Measurements from ENCODE around the gene LRRC8A. TPM values are rescaled to one million over a fixed set of nuclear protein-coding genes. Genes with fewer than 3 reads are reported as not detected.

The LRRC8A gene
- total and polyA plus RNA-seq, 2 of the 8 experiments (the other 6 are each of a cell fraction or from before 2014, with no cell fraction given), result 103 to 111 TPM

- Histone ChIP-seq H3K27me3 (replicated peaks in 1 of 4; ENCODE audit: control insufficient read depth in 3 of 4, extremely low read depth in 1 of 4, insufficient read depth in 3 of 4, low read length in 3 of 4) (no peaks in the 10 kb centered on the region), H2AK5ac (ENCODE audit: low read depth, low read length) (no peak overlapping the region), H3K4me2 (ENCODE audit: insufficient read depth in 1 of 2, low read depth in 2 of 2, low read length in 2 of 2) (no peak overlapping the region), H3K23ac (ENCODE audit: insufficient read length) (no peak overlapping the region), H2BK120ac (replicated peaks; ENCODE audit: low read depth, low read length) (no peak overlapping the region), H3K9ac (replicated peaks in 1 of 4; ENCODE audit: extremely low read depth in 1 of 4, low read depth in 3 of 4, low read length in 3 of 4) (no peak overlapping the region), H3K18ac (ENCODE audit: extremely low read depth, low read length) (no peak overlapping the region), H2BK5ac (ENCODE audit: low read depth, low read length) (no peak overlapping the region), H3K79me2 (ENCODE audit: control insufficient read depth in 1 of 2, insufficient read depth in 2 of 2, low read length in 2 of 2) (peaks cover 5 to 57% of the 10 kb centered on the region in 2 experiments), H3K56ac (replicated peaks; ENCODE audit: insufficient read length, low read depth, low read length) (no peak overlapping the region), H3K23me2 (ENCODE audit: low read depth, low read length) (peaks cover 5% of the 10 kb centered on the region), H4K20me1 (replicated peaks in 1 of 2; ENCODE audit: control insufficient read depth in 1 of 2, insufficient read depth in 2 of 2, low read length in 2 of 2) (peaks cover 3 to 4% of the 10 kb centered on the region in 2 experiments), H2BK20ac (ENCODE audit: low read length) (no peak overlapping the region), H3K4me3 (ENCODE audit: extremely low read depth in 1 of 4, insufficient read depth in 2 of 4, low read depth in 3 of 4, low read length in 4 of 4) (no peak overlapping the region), H4K91ac (replicated peaks; ENCODE audit: insufficient read length, low read length) (no peak overlapping the region), H2AFZ (ENCODE audit: low read length) (no peak overlapping the region), H3K14ac (ENCODE audit: insufficient read length) (no peak overlapping the region), H3K36me3 (ENCODE audit: control insufficient read depth in 2 of 4, insufficient read depth in 4 of 4, low read length in 3 of 4) (no peaks in the 10 kb centered on the region), H4K5ac (ENCODE audit: insufficient read length, low read depth, low read length) (no peak overlapping the region), H3K9me3 (ENCODE audit: insufficient read depth in 2 of 2, low read depth in 1 of 2, low read length in 1 of 2) (no peaks in the 10 kb centered on the region), H3K4ac (replicated peaks; ENCODE audit: insufficient read length, low read depth, low read length) (no peak overlapping the region), H3K27ac (ENCODE audit: low read depth, low read length) (no peak overlapping the region), H2BK15ac (ENCODE audit: low read length) (no peak overlapping the region), H2BK12ac (ENCODE audit: low read depth, low read length) (no peak overlapping the region), H3K79me1 (ENCODE audit: low read depth, low read length) (peaks cover 10% of the 10 kb centered on the region), H3K4me1 (replicated peaks in 1 of 4; ENCODE audit: control insufficient read depth in 3 of 4, insufficient read depth in 4 of 4, low read length in 3 of 4) (0 out of 7 replicates have a peak, but pooled peaks cover 0 to 4% (median 0%) of the 10 kb centered on the region in 4 experiments), H4K8ac (ENCODE audit: extremely low read depth, insufficient read depth, low read length) (no peak overlapping the region)
- FAIRE-seq, result no peak
- 99% methylated on average over 5 of the region's 5 CpGs; no CpG with 5 or more reads in 1 of the 2 experiments for WGBS, 2 experiments (ENCODE audit: extremely low coverage in 1 of 2, insufficient coverage in 1 of 2, insufficient read length in 1 of 2, insufficient replicate concordance in 2 of 2, low coverage in 1 of 2, low lambda C conversion rate in 2 of 2, missing lambda C conversion rate in 1 of 2)
- CTCF ChIA-PET (ENCODE audit: partially characterized antibody), result interaction anchor here (0.6 to 12.6 kb wide), 24 partner anchors 9 to 947 kb away, joined by 3 to 133 read pairs (median 3); partner anchors contain the start of genes ENDOG, PHYHD1 and PIP5KL1
- POLR2A ChIA-PET (ENCODE audit: partially characterized antibody), result interaction anchor here (0.7 to 2.0 kb wide), 8 partner anchors 9 to 182 kb away, joined by 3 to 10 read pairs (median 3); partner anchors contain the start of gene ZER1
- DNase-seq (ENCODE audit: low read depth in 1 of 2, low spot score in 2 of 2), result no peak
- TF ChIP-seq CBX8 (IDR thresholded peaks at IDR 0.05; ENCODE audit: borderline replicate concordance, low read depth, low read length) (no peak), POLR2AphosphoS5 (IDR thresholded peaks at IDR 0.05; ENCODE audit: low read depth, low read length) (no peak), FOSL1 (IDR thresholded peaks at IDR 0.05; ENCODE audit: insufficient read depth, low read depth, low read length) (no peak), SP1 (IDR thresholded peaks at IDR 0.05; ENCODE audit: low read depth, low read length) (no peak), GABPA (IDR thresholded peaks at IDR 0.05; ENCODE audit: borderline replicate concordance, insufficient read depth, low read length) (no peak), BRCA1 (IDR thresholded peaks at IDR 0.05; ENCODE audit: low read depth, low read length) (no peak), SRF (IDR thresholded peaks at IDR 0.05; ENCODE audit: low read depth, low read length) (no peak), ATF3 (IDR thresholded peaks at IDR 0.05; ENCODE audit: insufficient read depth, low read depth, low read length) (no peak), RFX5 (IDR thresholded peaks at IDR 0.05; ENCODE audit: borderline replicate concordance, low read depth, low read length) (no peak), POU5F1 (IDR thresholded peaks at IDR 0.05; ENCODE audit: low read depth, low read length) (no peak), RNF2 (IDR thresholded peaks at IDR 0.05; ENCODE audit: borderline replicate concordance, low read depth, low read length, missing control alignments, poor library complexity, severe bottlenecking) (no peak), CEBPB (IDR thresholded peaks at IDR 0.05; ENCODE audit: low read depth, low read length) (no peak)
- TF ChIP-seq, protein P1, sequence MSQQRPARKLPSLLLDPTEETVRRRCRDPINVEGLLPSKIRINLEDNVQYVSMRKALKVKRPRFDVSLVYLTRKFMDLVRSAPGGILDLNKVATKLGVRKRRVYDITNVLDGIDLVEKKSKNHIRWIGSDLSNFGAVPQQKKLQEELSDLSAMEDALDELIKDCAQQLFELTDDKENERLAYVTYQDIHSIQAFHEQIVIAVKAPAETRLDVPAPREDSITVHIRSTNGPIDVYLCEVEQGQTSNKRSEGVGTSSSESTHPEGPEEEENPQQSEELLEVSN (IDR thresholded peaks at IDR 0.05), result no peak
Measured at GRCh38 chr9:128877852-128878251, 4.1 kb upstream of the LRRC8A start.
